GM12878 (cell line): ENCODE measurements around the gene CTH. TPM values are rescaled to one million over a fixed set of nuclear protein-coding genes. Genes with fewer than 3 reads are reported as not detected.
"Not testable (repeated sequence)": the region's sequence is repeated elsewhere in the genome, so short reads cannot be mapped to it uniquely, and the experiment has no call there.

Source experiments
- ATAC-seq: fragments of 200-7000 bp; cut with Tn5 transposase; 3 replicates; pipeline ENCODE4 v1.9.1; 2020; ENCODE audit warnings: mild to moderate bottlenecking, moderate library complexity
- BruUV-seq: library from RNA; stranded (reverse); fragments of 400-500 nt; replicated peaks from 2 replicates; lab custom pipeline; 2021; lab: Mats Ljungman, UMichigan
- CTCF ChIA-PET: fragments of 300-600 bp; sonication (Branson Sonifier 250); formaldehyde crosslinking; extraction: SDS; loops from one replicate; lab custom pipeline; 2021; ENCODE audit warnings: inconsistent platforms; lab: Yijun Ruan, JAX
- POLR2A ChIA-PET: fragments of 350-600 bp; formaldehyde crosslinking; extraction: SDS; loops from one replicate; lab custom pipeline; 2021; ENCODE audit warnings: inconsistent platforms; lab: Charles Lee
- RAD21 ChIA-PET: fragments of 300-600 bp; sonication (Branson Sonifier 250); formaldehyde crosslinking; loops from one replicate; lab custom pipeline; 2023; ENCODE audit warnings: antibody characterized with exemption; ENCODE audit not compliant: unreplicated experiment; lab: Charles Lee
- SMC1A ChIA-PET: fragments of 300-600 bp; sonication (Branson Sonifier 250); formaldehyde crosslinking; loops from one replicate; lab custom pipeline; 2023; ENCODE audit not compliant: unreplicated experiment, uncharacterized antibody; lab: Charles Lee
- DNase-seq: peaks from one replicate; pipeline ENCODE4 v3.0.0-alpha.2; 2011; ENCODE audit warnings: low read depth, low spot score
- FAIRE-seq: peaks from 3 replicates; lab custom pipeline; 2011; peaks lifted over from hg19 to GRCh38; lab: Jason Lieb, UNC
- H2AFZ ChIP-seq: 2 replicates; pipeline ENCODE4 v1.6.0; 2011; ENCODE audit warnings: low read depth, low read length, control low read depth; ENCODE audit not compliant: control insufficient read depth
- H3K27ac ChIP-seq: 2 replicates; pipeline ENCODE4 v1.5.1; 2011; ENCODE audit warnings: control low read depth; ENCODE audit not compliant: control insufficient read depth, insufficient read depth
- H3K27me3 ChIP-seq, 2 experiments: replicated peaks in 1 of 2; 2 replicates each; pipeline versions ENCODE4 v1.6.0 to v1.6.1; 2011; ENCODE audit warnings: low read length in 1 of 2; ENCODE audit not compliant: control insufficient read depth in 2 of 2, insufficient read depth in 2 of 2
- H3K36me3 ChIP-seq, 2 experiments: 2 replicates each; pipeline ENCODE4 v1.5.1; 2011; ENCODE audit warnings: low read length in 1 of 2; ENCODE audit not compliant: control insufficient read depth in 2 of 2, insufficient read depth in 2 of 2
- H3K4me1 ChIP-seq: 2 replicates; pipeline ENCODE4 v1.6.1; 2011; ENCODE audit warnings: mild to moderate bottlenecking, low read length, moderate library complexity, mixed read lengths; ENCODE audit not compliant: control insufficient read depth, insufficient read depth
- H3K4me2 ChIP-seq: 2 replicates; pipeline ENCODE4 v1.6.0; 2011; ENCODE audit warnings: control low read depth; ENCODE audit not compliant: control insufficient read depth, insufficient read depth
- H3K4me3 ChIP-seq: fragments of 200-600 bp; sonication (generic); 2 replicates; pipeline ENCODE4 v1.5.1; 2016
- H3K79me2 ChIP-seq: 2 replicates; pipeline ENCODE4 v1.6.0; 2011; ENCODE audit warnings: low read length; ENCODE audit not compliant: control insufficient read depth, insufficient read depth
- H3K9ac ChIP-seq: 2 replicates; pipeline ENCODE4 v1.8.0; 2011; ENCODE audit warnings: low read length, control low read depth, mixed read lengths; ENCODE audit not compliant: control insufficient read depth, insufficient read depth
- H3K9me3 ChIP-seq: replicated peaks from 3 replicates; pipeline ENCODE4 v1.5.1; 2011; ENCODE audit warnings: mild to moderate bottlenecking, low read length; ENCODE audit not compliant: control insufficient read depth, insufficient read depth
- H4K20me1 ChIP-seq: 2 replicates; pipeline ENCODE4 v1.6.0; 2011; ENCODE audit not compliant: control insufficient read depth, insufficient read depth
- CHD1 ChIP-seq: IDR thresholded peaks from 2 replicates; pipeline ENCODE4 v1.6.1; 2012; ENCODE audit warnings: low read depth, low read length, improper control_type of control experiment
- FOXM1 ChIP-seq: IDR thresholded peaks from 2 replicates; pipeline ENCODE4 v1.6.1; 2012; ENCODE audit warnings: low read depth, mild to moderate bottlenecking, inconsistent platforms, low read length, moderate library complexity
- JUNB ChIP-seq: IDR thresholded peaks from 2 replicates; pipeline ENCODE4 v1.6.1; 2016; ENCODE audit warnings: antibody characterized with exemption, mild to moderate bottlenecking
- POLR2AphosphoS2 ChIP-seq: IDR thresholded peaks from 2 replicates; pipeline ENCODE4 v1.6.1; 2011; ENCODE audit warnings: low read depth, mild to moderate bottlenecking, low read length, improper control_type of control experiment, moderate library complexity
- RCOR1 ChIP-seq: conservative IDR thresholded peaks from 2 replicates; pipeline ENCODE4 v1.6.1; 2012; ENCODE audit warnings: low read depth, low read length, improper control_type of control experiment
- WGBS: methylation state at CpG from one replicate; pipeline ENCODE4 v1.1.6; 2016; ENCODE audit warnings: low lambda C conversion rate; ENCODE audit not compliant: insufficient replicate concordance, insufficient coverage; ENCODE audit errors: missing lambda C conversion rate; 5-methylcytosine and 5-hydroxymethylcytosine counted together
- in situ Hi-C: fragments of 300-500 bp; cut with MboI; formaldehyde crosslinking; loops from 9 replicates; pipeline ENCODE4 v1.14.3; 2018; ENCODE audit warnings: mixed read lengths
- intact Hi-C: fragments of 100-400 bp; cut with micrococcal nuclease; formaldehyde crosslinking; loops from one replicate; pipeline ENCODE4 v1.14.2; 2022; ENCODE audit not compliant: unreplicated experiment
- polyA plus RNA-seq, 11 experiments: library from polyadenylated mRNA; depleted of rRNA in 4 of 11; unstranded in 6 of 11; stranded (reverse) in 5 of 11; fragments of >200 nt; fragmentation: Nextera tagmentation in 4 of 11; fragmentation: Illumina TruSeq in 1 of 11; extraction: Ambion mirVana in 4 of 11; extraction: Trizol in 1 of 11; gene quantifications; 1 replicate in 1 of 11; 2 replicates in 10 of 11; pipeline versions ENCODE4 v1.2.1 to v1.2.3, GENCODE V29; 2011 to 2016; ENCODE audit warnings: inconsistent platforms in 2 of 11, missing spikeins in 2 of 11, low read depth in 1 of 11
- total RNA-seq, 4 experiments: library from RNA; depleted of rRNA in 3 of 4; stranded (reverse); fragments of >200 nt in 3 of 4; fragmentation: Illumina TruSeq in 1 of 4; extraction: Trizol in 1 of 4; gene quantifications; 2 replicates each; pipeline versions ENCODE4 v1.2.1 to v1.2.3, GENCODE V29; 2013 to 2021

The CTH gene
- total and polyA plus RNA-seq, 10 of the 15 experiments (the other 5 are each of a cell fraction or from before 2014, with no cell fraction given) = 6.3 to 17.5 (median 10.4) TPM

DNA sequence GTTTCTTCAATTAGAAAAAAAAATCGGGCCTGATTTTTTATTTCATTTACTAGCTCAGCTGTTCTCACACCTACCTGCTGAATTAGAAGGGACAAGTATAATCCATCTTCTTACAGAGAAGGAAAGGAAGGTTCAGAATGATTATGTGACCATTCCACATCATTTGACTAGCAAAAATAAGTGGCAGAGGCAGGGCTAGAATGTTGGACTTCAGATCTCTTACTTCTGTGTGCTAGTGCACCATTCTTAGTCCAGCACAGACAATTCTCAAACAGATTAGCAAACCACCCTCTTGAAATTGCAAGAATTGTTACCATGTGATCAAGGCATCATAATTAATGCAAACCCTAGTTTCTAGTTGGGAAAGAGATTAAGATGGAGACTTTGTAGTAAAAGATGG lies 32.7 kb downstream of the CTH start:
- no peak overlapping the region for H3K9ac ChIP-seq
- H3K4me3 ChIP-seq = no peak overlapping the region
- RAD21 ChIA-PET = no interaction called here
- H4K20me1 ChIP-seq = no peaks in the 10 kb centered on the region
- no TSS peak for BruUV-seq
- no peak overlapping the region for H3K4me2 ChIP-seq
- H3K4me1 ChIP-seq = no peaks in the 10 kb centered on the region
- in situ Hi-C loops = no loop called here
- TF ChIP-seq RCOR1 = no peak
- TF ChIP-seq, all 136 proteins: peak for 0
- no peak for FAIRE-seq
- no peaks in the 10 kb centered on the region for H3K36me3 ChIP-seq
- no peak overlapping the region for H3K27ac ChIP-seq
- no peaks in the 10 kb centered on the region for H3K79me2 ChIP-seq
- ATAC-seq = no peak
- POLR2A ChIA-PET = no interaction called here
- no peak for DNase-seq
- CTCF ChIA-PET = no interaction called here
- H2AFZ ChIP-seq = no peak overlapping the region
- SMC1A ChIA-PET = interaction anchor here (1.1 kb wide), 1 partner anchor 311 kb away, joined by 3 read pairs; no protein-coding TSS in a partner anchor
- intact Hi-C loops = no loop called here
- H3K27me3 ChIP-seq = no peaks in the 10 kb centered on the region
- H3K9me3 ChIP-seq = no peaks in the 10 kb centered on the region
- WGBS = 100% methylated on average over 1 of the region's 1 CpG

- no TSS peak for BruUV-seq
- 72% methylated on average over 8 of the region's 8 CpGs for WGBS
- in situ Hi-C loops = no loop called here
Observed at GRCh38 chr1:70449049-70449448, 38.0 kb downstream of the CTH start.

GRCh38 chr1:70452164-70452939 lies 41.3 kb downstream of the CTH start:
- H3K4me1 ChIP-seq, H2AFZ ChIP-seq, H4K20me1 ChIP-seq, H3K79me2 ChIP-seq, H3K36me3 ChIP-seq, POLR2A ChIA-PET, H3K4me2 ChIP-seq, H3K9me3 ChIP-seq, H3K27me3 ChIP-seq, intact Hi-C loops, DNase-seq, FAIRE-seq, in situ Hi-C loops, RAD21 ChIA-PET, H3K4me3 ChIP-seq, BruUV-seq, H3K9ac ChIP-seq, H3K27ac ChIP-seq: not testable (repeated sequence)
- 3% methylated on average over 3 of the region's 3 CpGs for WGBS
- ChIA-PET CTCF (interaction anchor here (1.4 kb wide), 1 partner anchor 11 kb away, joined by 3 read pairs; no protein-coding TSS in a partner anchor), SMC1A (interaction anchor here (0.6 kb wide), 1 partner anchor 21 kb away, joined by 3 read pairs; no protein-coding TSS in a partner anchor)
- ATAC-seq = peak; percentile 40

More at GRCh38 chr1:70449049-70449448, 38.0 kb downstream of the CTH start:
- no peaks in the 10 kb centered on the region for H3K4me1 ChIP-seq
- intact Hi-C loops = no loop called here
- H3K4me3 ChIP-seq = no peak overlapping the region
- H3K27me3 ChIP-seq = no peaks in the 10 kb centered on the region
- H3K4me2 ChIP-seq = no peak overlapping the region
- DNase-seq (no peak), ATAC-seq (no peak), FAIRE-seq (no peak)
- no peak overlapping the region for H3K9ac ChIP-seq
- H3K79me2 ChIP-seq = no peaks in the 10 kb centered on the region
- ChIA-PET CTCF (no interaction called here), RAD21 (no interaction called here), POLR2A (no interaction called here), SMC1A (no interaction called here)
- H3K27ac ChIP-seq = no peak overlapping the region
- H3K36me3 ChIP-seq = no peaks in the 10 kb centered on the region
- no peaks in the 10 kb centered on the region; the same call in 1 of the 3 replicates for H3K9me3 ChIP-seq
- H4K20me1 ChIP-seq = no peaks in the 10 kb centered on the region
- no peak overlapping the region for H2AFZ ChIP-seq
- TF ChIP-seq POLR2AphosphoS2 (no peak), JUNB (no peak), CHD1 (no peak), FOXM1 (no peak)
- TF ChIP-seq, all 136 proteins: peak for 0
